ENCODE measurements around the gene TACR2.

Gene TACR2

GRCh38 chr10:69400936-69401335 is 15.8 kb downstream of the TACR2 start:
- no peak for DNase-seq

DNA sequence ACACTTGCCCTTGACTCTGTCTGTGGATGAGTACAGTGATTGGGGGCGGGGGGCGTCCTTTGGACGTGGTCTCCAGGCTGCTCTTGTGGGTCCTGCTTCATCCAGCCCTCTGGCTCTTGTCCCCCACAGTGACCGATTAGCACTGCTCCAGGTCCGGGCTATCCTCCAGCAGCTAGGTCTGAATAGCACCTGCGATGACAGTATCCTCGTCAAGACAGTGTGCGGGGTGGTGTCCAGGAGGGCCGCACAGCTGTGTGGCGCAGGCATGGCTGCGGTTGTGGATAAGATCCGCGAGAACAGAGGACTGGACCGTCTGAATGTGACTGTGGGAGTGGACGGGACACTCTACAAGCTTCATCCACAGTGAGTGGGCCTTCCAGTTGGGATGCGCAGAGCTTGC is 18.3 kb downstream of the TACR2 start:
- DNase-seq, result no peak

DNA sequence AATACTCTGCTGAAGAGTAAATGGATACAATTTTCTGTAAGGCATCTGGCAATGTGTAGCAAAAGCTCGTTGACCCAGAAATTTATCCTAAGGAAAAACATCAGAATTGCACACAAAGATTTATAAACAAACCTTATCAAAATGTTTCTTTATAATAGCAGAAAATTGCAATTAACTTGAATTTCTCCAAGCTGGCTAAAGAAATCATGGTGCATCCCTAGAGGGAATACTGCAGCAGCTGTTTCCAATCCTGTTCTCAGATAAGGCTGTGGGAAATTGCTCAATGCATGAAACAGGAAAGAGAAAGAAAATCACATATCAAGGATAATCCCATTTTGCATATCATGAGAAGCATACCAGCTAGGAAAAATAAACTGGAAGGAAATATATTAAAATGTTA is 18.7 kb downstream of the TACR2 start:
- DNase-seq, result no peak

GRCh38 chr10:69394020-69394419 is 22.7 kb downstream of the TACR2 start:
- no peak for DNase-seq

DNA sequence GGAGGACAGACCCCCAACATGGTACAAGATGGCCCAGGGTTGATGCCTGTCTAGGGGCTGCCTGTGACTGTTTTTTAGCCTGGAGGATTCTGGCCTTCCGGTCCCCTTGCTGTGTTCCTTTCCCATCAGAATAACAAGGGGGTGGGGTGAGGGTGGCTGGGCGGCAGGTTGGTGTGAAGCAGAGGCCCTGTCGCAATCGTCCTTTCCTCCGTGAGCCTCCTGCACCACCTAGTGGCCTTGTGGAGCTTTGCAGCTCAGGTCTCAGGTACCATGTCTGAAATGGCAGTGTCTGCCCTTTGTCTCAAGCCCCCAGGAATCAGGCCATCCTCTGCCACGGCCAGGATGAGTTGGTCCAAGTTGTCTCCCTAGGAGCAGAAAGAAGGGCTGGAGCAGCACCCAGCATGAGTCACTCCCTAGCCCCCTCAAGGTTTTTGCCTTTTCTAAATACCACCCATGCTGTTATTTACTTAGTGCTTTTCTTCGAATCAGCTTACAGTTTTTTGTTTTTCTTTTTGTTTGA is 24.2 kb downstream of the TACR2 start:
- peak; percentile 81 for DNase-seq

DNA sequence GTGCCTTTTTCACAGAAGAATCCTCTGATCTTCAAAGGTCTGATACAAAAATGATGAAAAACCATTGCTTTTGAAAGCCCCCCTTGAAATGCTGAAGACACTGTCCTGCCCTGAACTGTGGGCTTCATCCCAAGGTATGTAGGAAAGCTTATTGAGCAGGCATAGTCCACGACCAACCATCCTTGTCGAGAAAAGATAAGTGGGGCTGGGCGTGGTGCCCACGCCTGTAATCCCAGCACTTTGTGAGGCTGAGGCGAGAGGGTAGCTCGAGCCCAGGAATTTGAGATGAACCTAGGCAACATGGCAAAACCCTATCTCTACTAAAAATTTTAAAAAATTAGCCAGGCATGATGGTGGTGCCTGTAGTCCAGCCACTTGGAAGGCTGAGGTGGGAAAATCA is 25.6 kb downstream of the TACR2 start:
- DNase-seq, result no peak

DNA sequence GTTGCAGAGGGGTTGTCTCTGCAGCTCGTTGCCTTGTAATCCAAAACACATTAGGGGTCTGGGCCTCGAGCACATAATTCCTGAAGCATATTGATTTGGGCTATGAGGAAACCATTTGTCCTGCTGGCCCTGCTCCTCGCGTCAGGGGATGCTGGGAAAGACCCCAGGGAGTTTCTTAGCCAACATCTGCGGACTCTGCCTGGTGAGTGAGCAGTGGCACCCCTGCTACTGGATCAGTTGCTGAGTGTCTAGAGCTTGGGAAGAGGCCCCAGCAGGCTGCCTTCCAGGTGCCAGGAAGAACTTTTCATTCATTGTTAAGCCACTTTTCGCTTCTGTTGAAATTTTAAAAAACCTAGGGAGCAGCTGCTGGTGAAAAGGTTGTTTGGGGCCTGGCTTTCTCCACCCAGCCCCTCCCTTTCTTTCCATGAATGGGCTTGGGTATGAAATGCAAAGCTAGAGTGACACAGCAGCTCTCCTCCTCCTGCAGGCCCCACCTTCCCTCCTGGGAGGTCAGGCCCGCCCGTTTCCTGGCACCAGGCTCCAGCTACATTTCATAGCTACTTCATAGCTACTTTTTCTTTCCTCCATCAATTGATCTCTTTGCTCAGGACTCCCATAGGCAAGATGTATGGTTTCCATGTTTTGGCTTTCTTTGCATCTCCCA is 26.8 kb downstream of the TACR2 start:
- no peak for DNase-seq

DNA sequence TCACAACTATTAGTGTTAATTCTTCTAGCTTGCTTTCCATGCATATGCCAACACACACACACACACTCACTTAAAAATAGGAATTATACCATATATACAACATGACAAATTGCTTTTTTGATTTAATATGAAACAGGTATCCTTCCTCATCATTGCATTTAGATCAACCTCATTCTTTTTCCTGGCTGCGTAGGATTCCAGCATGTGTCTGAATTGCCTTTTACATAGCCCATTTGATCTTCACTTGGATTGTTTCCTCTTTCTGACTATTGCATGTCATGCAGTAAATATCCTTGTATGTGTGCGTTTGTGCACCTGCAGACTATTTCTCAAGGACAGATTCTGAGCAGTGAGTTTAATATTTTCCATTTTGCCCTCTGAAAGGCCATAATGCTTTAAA is 28.2 kb downstream of the TACR2 start:
- no peak for DNase-seq

DNA sequence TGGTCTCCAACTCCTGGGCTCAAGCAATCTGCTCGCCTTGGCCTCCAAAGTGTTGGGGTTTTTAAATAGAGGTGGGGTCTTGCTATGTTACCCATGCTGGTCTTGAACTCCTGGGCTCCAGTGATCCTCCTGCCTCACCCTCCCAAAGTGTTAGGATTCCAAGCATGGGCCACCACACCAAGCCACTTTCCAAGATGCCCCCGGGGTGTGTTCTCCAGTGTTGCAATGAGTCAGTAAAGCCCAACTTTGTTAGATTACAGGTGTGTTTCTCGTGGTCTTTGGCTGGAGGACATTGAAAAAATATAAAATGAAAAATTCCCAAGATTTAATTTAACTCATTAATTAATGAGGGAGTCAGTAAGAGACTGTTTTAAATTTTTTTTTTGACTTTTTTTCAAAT is 29.2 kb downstream of the TACR2 start:
- DNase-seq, result no peak

- no peak for DNase-seq
Measured at GRCh38 chr10:69385454-69386350, 31.0 kb downstream of the TACR2 start.

GRCh38 chr10:69384320-69384719 is 32.4 kb downstream of the TACR2 start:
- no peak for DNase-seq

GRCh38 chr10:69383558-69383957 is 33.2 kb downstream of the TACR2 start:
- DNase-seq, result no peak

GRCh38 chr10:69382382-69383117 is 34.2 kb downstream of the TACR2 start:
- no peak for DNase-seq

- no peak for DNase-seq
Measured at GRCh38 chr10:69379800-69380199, 36.9 kb downstream of the TACR2 start.

DNA sequence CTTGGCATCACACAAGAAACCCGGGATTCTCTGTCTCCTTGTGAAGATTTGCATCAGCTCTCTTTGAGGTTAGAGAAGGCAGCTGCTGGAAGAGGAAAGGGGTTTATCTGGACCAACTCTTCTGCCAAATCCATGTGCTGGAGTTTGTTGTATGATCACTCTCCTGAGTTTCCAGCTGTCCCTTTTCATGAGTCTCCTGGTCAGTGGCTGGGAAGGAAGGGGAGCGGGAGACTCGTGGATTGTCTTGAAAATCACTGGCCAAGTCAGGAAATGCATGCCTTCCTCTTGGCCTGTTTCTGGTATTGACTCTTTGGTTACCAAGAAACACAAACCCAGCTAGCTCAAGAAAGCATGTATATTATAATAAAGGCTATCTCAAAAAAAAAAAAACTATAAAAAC is 38.8 kb downstream of the TACR2 start:
- DNase-seq, result no peak

- DNase-seq, result no peak
Measured at GRCh38 chr10:69377191-69377590, 39.5 kb downstream of the TACR2 start.

DNA sequence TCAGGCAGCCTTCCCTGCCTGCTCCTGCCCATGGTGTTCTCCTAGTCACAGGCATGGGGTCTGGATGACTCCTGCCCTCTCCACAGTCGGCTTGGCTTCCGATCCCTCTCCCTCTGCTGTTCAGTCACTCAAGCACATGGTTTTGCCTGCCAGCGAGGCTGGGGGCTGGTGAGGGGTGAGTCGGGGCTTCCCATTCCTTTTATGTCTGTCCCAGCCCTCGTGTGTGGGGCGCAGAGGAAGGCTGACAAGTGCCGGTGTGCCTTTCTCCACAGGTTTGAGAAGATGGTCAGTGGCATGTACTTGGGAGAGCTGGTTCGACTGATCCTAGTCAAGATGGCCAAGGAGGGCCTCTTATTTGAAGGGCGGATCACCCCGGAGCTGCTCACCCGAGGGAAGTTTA is 40.1 kb downstream of the TACR2 start:
- no peak for DNase-seq

- no peak for DNase-seq
Measured at GRCh38 chr10:69375307-69376151, 41.2 kb downstream of the TACR2 start.

- no peak for DNase-seq
Measured at GRCh38 chr10:69374931-69375306, 41.8 kb downstream of the TACR2 start.

DNA sequence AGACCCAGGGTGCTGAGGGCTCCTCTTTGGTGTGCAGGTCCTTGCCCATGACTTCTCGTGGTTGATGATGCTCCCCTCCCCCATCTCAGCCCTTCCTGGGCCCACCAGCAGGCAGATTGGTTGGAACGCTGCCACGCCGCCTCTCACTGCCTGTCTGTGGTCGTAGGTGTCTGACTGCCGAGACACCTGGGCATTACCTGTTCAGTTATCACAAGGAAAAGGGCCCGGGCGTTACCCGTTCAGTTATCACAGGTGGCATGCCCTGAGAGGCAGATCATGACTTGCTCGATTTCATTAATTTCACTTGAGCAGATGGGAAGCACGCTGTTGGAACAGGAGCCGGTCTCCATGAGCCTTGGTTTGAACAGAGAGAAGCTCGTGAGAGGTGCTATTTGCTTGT is 42.5 kb downstream of the TACR2 start:
- DNase-seq, result no peak

- DNase-seq, result no peak
Measured at GRCh38 chr10:69372126-69372980, 44.4 kb downstream of the TACR2 start.

DNA sequence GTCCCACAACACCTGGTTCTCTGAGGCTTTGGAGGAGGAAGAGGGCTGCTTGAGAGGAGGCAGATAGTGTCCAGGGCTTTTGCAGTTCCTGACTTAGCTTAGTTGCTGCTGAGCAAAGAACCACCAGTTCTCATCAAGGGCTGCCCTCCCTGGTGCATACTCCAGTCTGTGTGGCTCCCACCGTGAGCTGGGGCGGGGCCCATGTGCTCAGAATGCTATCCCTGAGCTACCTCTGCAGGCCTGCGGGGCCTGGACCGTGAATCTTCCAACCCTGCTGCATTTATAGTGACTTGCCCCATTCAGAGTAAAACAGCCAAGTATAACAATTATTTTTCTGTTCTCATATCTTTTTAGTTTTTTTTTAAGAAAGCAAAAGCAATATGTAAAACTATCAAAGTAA is 49.2 kb downstream of the TACR2 start:
- no peak for DNase-seq

Measured in activated CD4-positive, alpha-beta T cell treated with anti-CD3 and anti-CD28 coated beads, Interleukin-2, amount 50 U/mL, for 1 hour (primary cell).